Suprapubic skin (tissue), 4 donors: Measurements from ENCODE around the gene KRT35.

Experiments used
- EP300 ChIP-seq: sonication (generic); formaldehyde crosslinking; IDR thresholded peaks from one replicate; pipeline ENCODE4 v1.6.1; 2017; ENCODE audit warnings: antibody characterized with exemption
- POLR2A ChIP-seq, 2 donors: fragments of 450-650 bp; IDR thresholded peaks; one replicate each; pipeline ENCODE4 v1.6.1; 2017; ENCODE audit warnings: antibody characterized with exemption in 2 of 2, mild to moderate bottlenecking in 2 of 2, moderate library complexity in 2 of 2
- POLR2AphosphoS5 ChIP-seq, 3 donors: sonication (generic); formaldehyde crosslinking; IDR thresholded peaks; one replicate each; pipeline ENCODE4 v1.6.1; 2017; ENCODE audit warnings: antibody characterized with exemption in 3 of 3
- TF ChIP-seq, protein P1 (sequence below), 2 donors: fragments of 200-600 bp in 1 of 2; fragments of 450-650 bp in 1 of 2; sonication (generic) in 1 of 2; IDR thresholded peaks; one replicate each; pipeline ENCODE4 v1.5.1; 2016 to 2019; ENCODE audit warnings: antibody characterized with exemption in 2 of 2, mild to moderate bottlenecking in 1 of 2, moderate library complexity in 1 of 2

- TF ChIP-seq, protein P1, sequence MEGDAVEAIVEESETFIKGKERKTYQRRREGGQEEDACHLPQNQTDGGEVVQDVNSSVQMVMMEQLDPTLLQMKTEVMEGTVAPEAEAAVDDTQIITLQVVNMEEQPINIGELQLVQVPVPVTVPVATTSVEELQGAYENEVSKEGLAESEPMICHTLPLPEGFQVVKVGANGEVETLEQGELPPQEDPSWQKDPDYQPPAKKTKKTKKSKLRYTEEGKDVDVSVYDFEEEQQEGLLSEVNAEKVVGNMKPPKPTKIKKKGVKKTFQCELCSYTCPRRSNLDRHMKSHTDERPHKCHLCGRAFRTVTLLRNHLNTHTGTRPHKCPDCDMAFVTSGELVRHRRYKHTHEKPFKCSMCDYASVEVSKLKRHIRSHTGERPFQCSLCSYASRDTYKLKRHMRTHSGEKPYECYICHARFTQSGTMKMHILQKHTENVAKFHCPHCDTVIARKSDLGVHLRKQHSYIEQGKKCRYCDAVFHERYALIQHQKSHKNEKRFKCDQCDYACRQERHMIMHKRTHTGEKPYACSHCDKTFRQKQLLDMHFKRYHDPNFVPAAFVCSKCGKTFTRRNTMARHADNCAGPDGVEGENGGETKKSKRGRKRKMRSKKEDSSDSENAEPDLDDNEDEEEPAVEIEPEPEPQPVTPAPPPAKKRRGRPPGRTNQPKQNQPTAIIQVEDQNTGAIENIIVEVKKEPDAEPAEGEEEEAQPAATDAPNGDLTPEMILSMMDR (IDR thresholded peaks at IDR 0.05), result no peak
- TF ChIP-seq EP300 (no peak), POLR2AphosphoS5 (IDR thresholded peaks at IDR 0.05) (no peak), POLR2A (IDR thresholded peaks at IDR 0.05) (no peak)
Measured at GRCh38 chr17:41513168-41513547, 32.2 kb upstream of the KRT35 start.
